Subcutaneous abdominal adipose tissue (tissue), 5 donors: Measurements from ENCODE around the gene TRRAP.

Source experiments
- H3K27ac ChIP-seq: one replicate; pipeline ENCODE4 v1.7.0; 2013; ENCODE audit warnings: low read depth, mild to moderate bottlenecking, inconsistent platforms, low read length, moderate library complexity
- H3K27me3 ChIP-seq, 5 donors: one replicate each; pipeline ENCODE4 v1.7.0; 2013; ENCODE audit warnings: low read length in 5 of 5, inconsistent platforms in 1 of 5; ENCODE audit not compliant: control insufficient read depth in 5 of 5, insufficient read depth in 4 of 5
- H3K36me3 ChIP-seq, 5 donors: one replicate each; pipeline ENCODE4 v1.7.0; 2013; ENCODE audit warnings: low read length in 5 of 5; ENCODE audit not compliant: control insufficient read depth in 5 of 5, insufficient read depth in 5 of 5
- H3K4me1 ChIP-seq, 5 donors: one replicate each; pipeline ENCODE4 v1.7.0; 2013; ENCODE audit warnings: low read length in 5 of 5, mild to moderate bottlenecking in 3 of 5, moderate library complexity in 1 of 5; ENCODE audit not compliant: control insufficient read depth in 5 of 5, insufficient read depth in 5 of 5
- H3K4me3 ChIP-seq, 5 donors: one replicate each; pipeline ENCODE4 v1.7.0; 2013; ENCODE audit warnings: low read length in 5 of 5, low read depth in 1 of 5
- H3K9ac ChIP-seq, 5 donors: one replicate each; pipeline ENCODE4 v1.7.0; 2013; ENCODE audit warnings: low read length in 5 of 5, mild to moderate bottlenecking in 4 of 5, moderate library complexity in 3 of 5
- H3K9me3 ChIP-seq, 5 donors: one replicate each; pipeline ENCODE4 v1.7.0; 2013; ENCODE audit warnings: low read length in 5 of 5; ENCODE audit not compliant: control insufficient read depth in 5 of 5
- donor health status: healthy.
- donor health status: healthy.
- donor health status: healthy.
- donor health status: healthy.
- donor health status: healthy.

Gene TRRAP

DNA sequence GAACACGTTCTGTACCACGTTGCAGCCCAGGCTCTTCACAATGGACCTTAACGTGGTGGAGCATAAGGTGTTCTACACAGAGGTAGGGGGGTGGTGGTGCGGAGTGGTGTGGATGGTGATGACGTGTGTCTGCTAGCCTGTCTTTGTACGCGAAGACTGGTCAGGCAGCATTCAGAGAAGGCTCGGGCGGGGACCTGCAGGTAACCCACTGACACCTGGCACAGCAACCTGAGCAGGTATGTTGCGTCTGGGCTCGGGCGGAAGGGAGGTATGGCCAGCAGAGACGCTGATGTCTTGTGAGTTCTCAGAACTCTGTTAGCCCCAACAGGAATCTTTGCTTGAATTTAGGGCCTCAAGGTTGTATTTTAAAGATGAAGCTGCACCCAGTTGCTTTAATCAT is 55.0 kb downstream of the TRRAP start:
- Histone ChIP-seq H3K4me3 (no peak overlapping the region), H3K27me3 (no peaks in the 10 kb centered on the region), H3K9me3 (no peaks in the 10 kb centered on the region), H3K27ac (no peak overlapping the region), H3K36me3 (peaks cover 31 to 95% (median 84%) of the 10 kb centered on the region in 5 donors), H3K9ac (no peak overlapping the region), H3K4me1 (peaks cover 0 to 5% (median 0%) of the 10 kb centered on the region in 5 donors)

DNA sequence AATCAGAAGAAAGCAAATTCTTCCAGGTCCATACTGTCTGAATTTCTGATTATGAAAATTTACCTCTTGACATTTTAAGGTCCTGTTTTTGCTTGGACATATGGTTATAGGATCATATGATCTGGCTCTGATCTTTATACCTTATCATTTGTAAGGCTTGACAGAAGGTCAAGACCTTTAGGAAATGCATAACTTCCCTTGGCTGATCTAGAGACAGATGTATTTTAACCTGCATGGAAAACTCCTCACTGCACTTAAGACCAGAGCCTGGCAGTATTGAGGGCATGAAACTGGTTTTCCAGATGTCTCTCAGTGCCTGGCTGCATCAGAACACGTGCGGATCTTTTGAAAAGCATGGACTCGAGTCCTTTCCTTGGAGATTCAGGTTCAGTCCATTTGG is 55.9 kb downstream of the TRRAP start:
- no peak overlapping the region for H3K9ac ChIP-seq
- H3K36me3 ChIP-seq, result peaks cover 40 to 95% (median 86%) of the 10 kb centered on the region in 5 donors

DNA sequence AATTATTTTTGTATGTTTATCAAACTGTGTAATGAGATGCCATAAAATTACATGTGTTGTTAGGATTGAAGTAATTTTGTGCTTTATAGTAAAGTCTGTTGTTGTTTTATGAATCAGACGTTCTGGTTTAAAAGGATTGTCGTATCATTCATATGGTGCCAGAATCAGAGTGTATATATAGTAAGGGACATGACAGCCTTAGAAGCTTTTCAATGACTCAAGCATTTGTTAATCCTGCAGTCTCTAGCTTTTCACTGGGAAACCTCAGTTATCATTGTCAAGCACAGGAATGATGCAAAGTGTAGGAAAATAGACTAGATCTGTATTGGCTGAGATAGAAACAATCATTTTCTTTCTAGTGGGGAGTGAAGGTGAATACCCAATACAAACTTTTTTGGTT is 57.5 kb downstream of the TRRAP start:
- Histone ChIP-seq H3K36me3 (peaks cover 44 to 98% (median 87%) of the 10 kb centered on the region in 5 donors), H3K27ac (no peak overlapping the region), H3K9ac (no peak overlapping the region), H3K4me3 (no peak overlapping the region), H3K27me3 (no peaks in the 10 kb centered on the region), H3K9me3 (no peaks in the 10 kb centered on the region), H3K4me1 (peaks cover 0 to 5% (median 0%) of the 10 kb centered on the region in 5 donors)

More for the DNA sequence above, 55.9 kb downstream of the TRRAP start:
- Histone ChIP-seq H3K27me3 (no peaks in the 10 kb centered on the region), H3K4me3 (no peak overlapping the region), H3K4me1 (peaks cover 0 to 5% (median 0%) of the 10 kb centered on the region in 5 donors), H3K27ac (no peak overlapping the region), H3K9me3 (no peaks in the 10 kb centered on the region)

DNA sequence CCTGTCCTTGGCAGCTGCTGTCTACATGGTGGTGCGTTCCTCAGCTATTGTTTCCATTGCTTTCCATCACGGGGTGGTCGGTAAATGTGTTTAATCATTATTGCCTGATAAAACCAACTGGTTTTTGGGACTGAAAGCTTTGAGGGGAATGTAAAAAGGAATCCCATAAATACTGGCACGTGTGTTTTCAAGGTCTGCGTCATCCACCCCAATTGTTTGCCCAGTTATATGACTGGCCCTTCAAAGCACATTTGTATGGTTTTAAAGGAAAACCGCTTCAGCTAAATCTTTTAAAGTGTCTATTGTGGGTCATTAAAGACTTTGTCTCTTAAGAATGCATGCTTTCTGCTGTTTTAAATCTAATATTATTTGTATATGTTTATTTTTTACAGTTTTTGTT is 65.0 kb downstream of the TRRAP start:
- Histone ChIP-seq H3K27ac (no peak overlapping the region), H3K36me3 (peaks cover 29 to 85% (median 76%) of the 10 kb centered on the region in 5 donors), H3K9ac (no peak overlapping the region), H3K4me3 (no peak overlapping the region), H3K9me3 (no peaks in the 10 kb centered on the region), H3K27me3 (no peaks in the 10 kb centered on the region), H3K4me1 (peaks cover 0 to 10% (median 4%) of the 10 kb centered on the region in 5 donors)

DNA sequence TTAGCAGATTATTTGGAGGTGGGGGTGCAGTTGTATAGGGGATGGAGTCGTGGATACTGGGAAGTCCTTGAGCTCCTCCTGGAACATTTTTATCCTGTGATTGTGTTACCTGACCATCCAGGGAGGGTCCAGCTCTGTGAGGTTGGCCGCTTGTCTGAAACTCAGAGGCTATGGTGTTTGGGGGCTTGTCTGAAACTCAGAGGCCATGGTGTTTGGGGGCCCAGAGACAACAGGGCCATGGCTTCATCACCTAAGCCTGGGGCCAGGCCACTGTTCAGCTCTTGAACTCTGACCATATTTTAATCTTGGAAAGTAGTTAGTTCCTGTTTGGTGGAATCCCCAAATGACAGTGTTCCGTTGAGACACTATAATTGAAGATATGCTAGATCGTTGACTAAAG is 66.1 kb downstream of the TRRAP start:
- Histone ChIP-seq H3K9ac (no peak overlapping the region), H3K36me3 (peaks cover 18 to 85% (median 76%) of the 10 kb centered on the region in 5 donors), H3K4me3 (no peak overlapping the region), H3K9me3 (no peaks in the 10 kb centered on the region), H3K4me1 (peaks cover 0 to 10% (median 4%) of the 10 kb centered on the region in 5 donors), H3K27ac (no peak overlapping the region), H3K27me3 (no peaks in the 10 kb centered on the region)

DNA sequence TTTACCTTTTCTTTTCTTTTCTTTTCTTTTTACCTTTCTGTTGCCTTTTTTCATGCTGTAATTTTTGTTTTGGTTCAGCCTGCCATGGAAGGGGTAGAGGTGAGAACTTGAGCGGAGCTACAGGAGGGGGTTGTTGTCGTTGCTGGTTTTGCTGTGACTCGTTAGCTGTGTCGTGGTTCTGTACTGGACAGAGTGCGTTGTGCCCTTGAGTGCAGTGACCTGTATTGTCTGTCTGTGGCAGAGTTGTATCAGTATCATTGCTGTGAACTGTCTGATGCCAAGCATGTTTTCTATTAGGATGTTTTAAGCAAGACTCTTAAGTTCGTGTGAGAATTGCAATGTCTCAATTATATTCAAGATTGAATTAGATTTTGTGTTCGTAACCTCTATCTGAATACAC is 67.5 kb downstream of the TRRAP start:
- Histone ChIP-seq H3K36me3 (peaks cover 16 to 85% (median 78%) of the 10 kb centered on the region in 5 donors), H3K27ac (no peak overlapping the region), H3K9ac (no peak overlapping the region), H3K9me3 (no peaks in the 10 kb centered on the region), H3K27me3 (no peaks in the 10 kb centered on the region), H3K4me1 (peaks cover 0 to 10% (median 4%) of the 10 kb centered on the region in 5 donors), H3K4me3 (no peak overlapping the region)

DNA sequence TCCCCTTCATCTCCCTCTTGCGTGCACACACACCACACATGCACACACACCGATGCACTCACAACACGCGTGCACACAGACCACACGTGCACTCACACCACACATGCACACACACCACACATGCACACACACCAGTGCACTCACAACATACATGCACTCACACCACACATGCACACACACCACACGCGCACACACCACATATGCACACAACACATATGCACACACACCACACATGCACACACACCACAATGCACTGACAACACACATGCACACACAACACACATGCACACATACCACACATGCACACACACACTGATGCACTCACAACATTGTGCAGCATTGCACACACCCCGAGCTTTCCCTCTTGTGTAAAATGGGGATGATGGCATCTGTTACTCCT is 68.1 kb downstream of the TRRAP start:
- H3K27ac ChIP-seq, result no peak overlapping the region

DNA sequence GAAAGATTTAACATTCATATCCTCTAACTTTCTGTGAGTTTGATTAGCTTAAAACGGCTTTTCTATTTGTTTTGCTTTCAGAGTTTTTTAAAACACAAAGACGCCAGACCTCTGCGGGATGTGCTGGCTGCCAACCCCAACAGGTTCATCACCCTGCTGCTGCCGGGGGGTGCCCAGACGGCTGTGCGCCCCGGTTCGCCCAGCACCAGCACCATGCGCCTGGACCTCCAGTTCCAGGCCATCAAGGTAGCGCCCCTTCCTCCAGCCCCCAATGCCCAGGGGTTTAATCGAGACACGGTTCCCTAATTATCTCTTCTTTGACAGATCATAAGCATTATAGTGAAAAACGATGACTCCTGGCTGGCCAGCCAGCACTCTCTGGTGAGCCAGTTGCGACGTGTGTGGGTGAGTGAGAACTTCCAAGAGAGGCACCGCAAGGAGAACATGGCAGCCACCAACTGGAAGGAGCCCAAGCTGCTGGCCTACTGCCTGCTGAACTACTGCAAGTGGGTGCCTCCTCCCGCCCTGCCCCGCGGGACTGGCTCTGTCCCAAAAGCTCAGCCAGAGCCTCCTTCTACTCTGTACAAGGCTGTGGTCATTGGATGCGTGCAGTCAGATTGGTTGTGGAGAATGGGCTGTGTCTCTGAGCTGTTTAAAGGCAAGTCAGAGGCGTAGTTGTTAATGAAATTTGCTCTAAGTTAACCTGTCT is 71.2 kb downstream of the TRRAP start:
- H3K9me3 ChIP-seq, result no peaks in the 10 kb centered on the region
- peaks cover 14 to 92% (median 87%) of the 10 kb centered on the region in 5 donors for H3K36me3 ChIP-seq
- no peak overlapping the region for H3K27ac ChIP-seq
- H3K4me1 ChIP-seq, result peaks cover 0 to 6% (median 4%) of the 10 kb centered on the region in 5 donors
- no peak overlapping the region for H3K9ac ChIP-seq
- no peaks in the 10 kb centered on the region for H3K27me3 ChIP-seq
- no peak overlapping the region for H3K4me3 ChIP-seq

More for the DNA sequence above, 68.1 kb downstream of the TRRAP start:
- Histone ChIP-seq H3K36me3 (peaks cover 21 to 85% (median 78%) of the 10 kb centered on the region in 5 donors), H3K4me3 (no peak overlapping the region), H3K4me1 (peaks cover 0 to 10% (median 4%) of the 10 kb centered on the region in 5 donors), H3K9ac (no peak overlapping the region), H3K27me3 (no peaks in the 10 kb centered on the region), H3K9me3 (no peaks in the 10 kb centered on the region)

DNA sequence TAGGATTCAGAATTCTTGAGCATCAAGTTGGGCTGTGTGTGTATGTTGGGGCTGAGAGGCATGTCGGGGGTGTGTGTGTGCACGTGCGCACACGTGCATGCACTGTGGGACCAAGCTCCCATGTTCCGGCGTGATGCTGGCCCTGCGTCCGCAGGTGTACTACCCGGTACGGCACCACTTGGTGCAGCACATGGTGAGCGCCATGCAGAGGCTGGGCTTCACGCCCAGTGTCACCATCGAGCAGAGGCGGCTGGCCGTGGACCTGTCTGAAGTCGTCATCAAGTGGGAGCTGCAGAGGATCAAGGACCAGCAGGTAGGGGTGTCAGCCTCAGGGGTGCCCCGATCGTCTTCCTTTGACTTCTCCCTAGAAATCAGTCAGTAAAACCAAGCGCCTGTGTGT is 77.7 kb downstream of the TRRAP start:
- Histone ChIP-seq H3K4me1 (no peaks in the 10 kb centered on the region), H3K27ac (no peak overlapping the region), H3K9ac (no peak overlapping the region), H3K4me3 (no peak overlapping the region), H3K36me3 (peaks cover 23 to 98% (median 91%) of the 10 kb centered on the region in 5 donors), H3K9me3 (no peaks in the 10 kb centered on the region), H3K27me3 (no peaks in the 10 kb centered on the region)

DNA sequence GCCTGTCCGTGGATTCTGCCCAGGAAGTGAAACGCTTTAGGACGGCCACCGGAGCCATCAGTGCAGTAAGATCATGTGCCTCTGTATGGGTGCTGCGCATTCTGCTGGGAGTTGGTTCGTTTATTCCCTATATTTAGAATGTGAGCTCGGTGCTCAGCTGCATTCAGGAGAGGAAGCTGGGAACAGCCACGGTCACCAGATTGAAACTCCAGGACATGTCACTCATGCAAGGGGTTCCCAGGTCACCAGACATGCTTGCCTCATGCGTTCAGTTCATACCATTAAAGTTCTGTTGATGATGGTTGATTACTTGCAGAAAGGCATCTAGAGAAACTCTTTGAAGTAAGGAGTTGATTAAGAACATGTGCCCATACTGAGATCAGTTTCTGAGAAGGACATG is 78.1 kb downstream of the TRRAP start:
- Histone ChIP-seq H3K9ac (no peak overlapping the region), H3K36me3 (peaks cover 18 to 98% (median 91%) of the 10 kb centered on the region in 5 donors)

More for the DNA sequence above, 78.1 kb downstream of the TRRAP start:
- Histone ChIP-seq H3K9me3 (no peaks in the 10 kb centered on the region), H3K27me3 (no peaks in the 10 kb centered on the region), H3K27ac (no peak overlapping the region), H3K4me3 (no peak overlapping the region), H3K4me1 (no peaks in the 10 kb centered on the region)
